T-cell (primary cell): Measurements from ENCODE around the gene SEC62. TPM values are rescaled to one million over a fixed set of nuclear protein-coding genes. Genes with fewer than 3 reads are reported as not detected.

Experiments used
- ATAC-seq, 4 experiments: fragments of 200-7000 bp in 3 of 4; fragments of 150-1000 bp in 1 of 4; cut with Tn5 transposase; replicated peaks in 1 of 4; 1 replicate in 3 of 4; 2 replicates in 1 of 4; pipeline ENCODE4 v1.10.0; 2021; ENCODE audit warnings: moderate library complexity in 3 of 4, mild to moderate bottlenecking in 2 of 4, moderate number of reproducible peaks in 1 of 4
- CTCF ChIA-PET, 2 donors: fragments of 300-600 bp; sonication (Branson Sonifier 250); formaldehyde crosslinking; loops; one replicate each; lab custom pipeline; 2022; ENCODE audit warnings: antibody characterized with exemption in 2 of 2; lab: Charles Lee
- POLR2A ChIA-PET, 2 donors: fragments of 300-600 bp; sonication (Branson Sonifier 250); formaldehyde crosslinking; loops; one replicate each; lab custom pipeline; 2022; ENCODE audit warnings: antibody characterized with exemption in 2 of 2; lab: Charles Lee
- DNase-seq, 35 experiments: peaks; one replicate each; pipeline versions ENCODE4 v3.0.0 to v3.0.0-alpha.2; 2013 to 2023
- H3K27ac ChIP-seq: one replicate; pipeline ENCODE4 v1.5.1; 2013; ENCODE audit warnings: low read length
- H3K27me3 ChIP-seq, 2 experiments: replicated peaks in 1 of 2; 1 replicate in 1 of 2; 2 replicates in 1 of 2; pipeline versions ENCODE4 v1.6.1 to v1.7.0; 2013; ENCODE audit warnings: low read length in 1 of 2, mixed read lengths in 1 of 2; ENCODE audit not compliant: control insufficient read depth in 2 of 2, insufficient read depth in 2 of 2; ENCODE audit errors: extremely low read depth in 1 of 2
- H3K36me3 ChIP-seq, 2 donors: 1 replicate in 1 of 2; 2 replicates in 1 of 2; pipeline versions ENCODE4 v1.6.1 to v1.7.0; 2013; ENCODE audit warnings: low read length in 1 of 2; ENCODE audit not compliant: control insufficient read depth in 2 of 2, insufficient read depth in 1 of 2; ENCODE audit errors: extremely low read depth in 1 of 2
- H3K4me1 ChIP-seq, 2 experiments: 1 replicate in 1 of 2; 2 replicates in 1 of 2; pipeline versions ENCODE4 v1.6.1 to v1.7.0; 2013; ENCODE audit warnings: low read length in 2 of 2, mixed read lengths in 1 of 2; ENCODE audit not compliant: insufficient read depth in 2 of 2, control insufficient read depth in 1 of 2; ENCODE audit errors: extremely low read depth in 1 of 2
- H3K4me3 ChIP-seq, 2 donors: 1 replicate in 1 of 2; 2 replicates in 1 of 2; pipeline versions ENCODE4 v1.5.1 to v1.7.0; 2013; ENCODE audit warnings: mild to moderate bottlenecking in 2 of 2, low read length in 1 of 2, moderate library complexity in 1 of 2; ENCODE audit not compliant: control insufficient read depth in 1 of 2; ENCODE audit errors: extremely low read depth in 1 of 2
- H3K9me3 ChIP-seq: 2 replicates; pipeline ENCODE4 v1.7.0; 2013
- H3K27ac Mint-ChIP-seq, 2 donors: one replicate each; pipeline ENCODE4 v1.8.0; 2020 to 2021; ENCODE audit warnings: mild to moderate bottlenecking in 2 of 2, mixed read lengths in 2 of 2
- H3K27me3 Mint-ChIP-seq, 2 donors: one replicate each; pipeline ENCODE4 v1.8.0; 2021 to 2022; ENCODE audit warnings: mixed read lengths in 2 of 2
- H3K36me3 Mint-ChIP-seq: one replicate; pipeline ENCODE4 v1.8.0; 2021; ENCODE audit warnings: mixed read lengths
- H3K4me1 Mint-ChIP-seq, 3 donors: one replicate each; pipeline ENCODE4 v1.8.0; 2020 to 2022; ENCODE audit warnings: mixed read lengths in 3 of 3, mild to moderate bottlenecking in 1 of 3
- H3K4me3 Mint-ChIP-seq, 3 donors: one replicate each; pipeline ENCODE4 v1.8.0; 2020 to 2022; ENCODE audit warnings: mild to moderate bottlenecking in 3 of 3, mixed read lengths in 3 of 3, moderate library complexity in 3 of 3
- H3K9me3 Mint-ChIP-seq, 3 donors: one replicate each; pipeline ENCODE4 v1.8.0; 2020 to 2022; ENCODE audit warnings: mixed read lengths in 3 of 3
- WGBS: methylation state at CpG from one replicate; pipeline ENCODE4 v1.1.5; 2013; ENCODE audit warnings: missing lambda C conversion rate; ENCODE audit not compliant: insufficient coverage; 5-methylcytosine and 5-hydroxymethylcytosine counted together
- total RNA-seq, 35 experiments: library from RNA in 6 of 35; stranded (reverse) in 6 of 35; fragments of 120-200 nt in 1 of 35; gene quantifications; one replicate each; pipeline versions ENCODE4 v1.2.1 to v1.2.4 and lab custom pipeline; 2013 to 2026

Gene SEC62
- 10 to 100 TPM; 95.0 to 99.9 (median 97.2) TPM for total RNA-seq
- total RNA-seq (2013), result 73.6 TPM
- total RNA-seq (lab: John Stamatoyannopoulos, UW), result 87.6 to 206 (median 142) reads per million in 29 experiments

- POLR2A ChIA-PET, result interaction anchor here (0.6 to 3.0 kb wide), 8 partner anchors 11 to 260 kb away, joined by 3 to 17 read pairs (median 4); no protein-coding TSS in a partner anchor
- Histone ChIP-seq H3K27me3 (no peaks in the 10 kb centered on the region), H3K4me3 (peak within 1 kb of the TSS; percentile 83 to 98), H3K4me1 (peaks cover 22 to 24% of the 10 kb centered on the region in 2 experiments), H3K9me3 (no peaks in the 10 kb centered on the region), H3K36me3 (peaks cover 0 to 8% of the 10 kb centered on the region in 2 donors), H3K27ac (peak within 1 kb of the TSS; percentile 96)
- H3K27me3 Mint-ChIP-seq, result no peaks in the 10 kb centered on the region
- H3K4me1 Mint-ChIP-seq, result peaks cover 60 to 74% (median 70%) of the 10 kb centered on the region in 3 donors
- H3K4me3 Mint-ChIP-seq, result peak within 1 kb of the TSS; percentile 93 to 98 (median 95)
- WGBS, result 0% methylated on average over 15 of the region's 37 CpGs
- H3K36me3 Mint-ChIP-seq, result peaks cover 3% of the 10 kb centered on the region
- DNase-seq (peak; percentile 85 to 97 (median 93)), ATAC-seq (peak; percentile 92 to 95 (median 93))
- CTCF ChIA-PET, result interaction anchor here (0.6 to 2.0 kb wide), 10 partner anchors 11 to 206 kb away, joined by 3 to 8 read pairs (median 4); partner anchors contain the start of genes ACTRT3 (in 1 of the 2) and MYNN (in 1 of the 2)
- no peaks in the 10 kb centered on the region for H3K9me3 Mint-ChIP-seq
- H3K27ac Mint-ChIP-seq, result peak within 1 kb of the TSS; percentile 97 to 98
Observed at GRCh38 chr3:169966428-169966950, at the start of gene SEC62. SEC62 (plus strand) TSS chr3:169966807; CDS start chr3:169966823, 16 bp downstream.

- H3K4me3 Mint-ChIP-seq, result no peak overlapping the region
- H3K27ac ChIP-seq, result no peak overlapping the region
- no peaks in the 10 kb centered on the region for H3K36me3 Mint-ChIP-seq
- H3K9me3 Mint-ChIP-seq, result no peaks in the 10 kb centered on the region
- H3K4me1 Mint-ChIP-seq, result no peaks in the 10 kb centered on the region
- no peaks in the 10 kb centered on the region for H3K9me3 ChIP-seq
- 88% methylated on average over 5 of the region's 8 CpGs for WGBS
- no peaks in the 10 kb centered on the region for H3K36me3 ChIP-seq
- CTCF ChIA-PET, result interaction anchor here in 1 of 2 donors (0.6 kb wide), 1 partner anchor 166 kb away, joined by 4 read pairs; no protein-coding TSS in a partner anchor
- H3K4me3 ChIP-seq, result no peak overlapping the region
- H3K27ac Mint-ChIP-seq, result no peak overlapping the region
- peaks cover 4% of the 10 kb centered on the region in 2 donors for H3K27me3 Mint-ChIP-seq
- POLR2A ChIA-PET, result interaction anchor here in 1 of 2 donors (0.6 kb wide), 2 partner anchors 40 to 434 kb away, joined by 3 to 4 read pairs; no protein-coding TSS in a partner anchor
- no peaks in the 10 kb centered on the region for H3K27me3 ChIP-seq
- H3K4me1 ChIP-seq, result no peaks in the 10 kb centered on the region
- DNase-seq, result no peak
- ATAC-seq, result no peak
Observed at GRCh38 chr3:169923189-169923588, 43.4 kb upstream of the SEC62 start.

GRCh38 chr3:169923831-169924230 is 42.8 kb upstream of the SEC62 start:
- Histone ChIP-seq H3K9me3 (no peaks in the 10 kb centered on the region), H3K36me3 (no peaks in the 10 kb centered on the region), H3K4me3 (no peak overlapping the region), H3K27ac (no peak overlapping the region), H3K4me1 (no peaks in the 10 kb centered on the region), H3K27me3 (no peaks in the 10 kb centered on the region)
- no peak overlapping the region for H3K4me3 Mint-ChIP-seq
- ChIA-PET POLR2A (no interaction called here), CTCF (no interaction called here)
- no peak for DNase-seq
- H3K9me3 Mint-ChIP-seq, result no peaks in the 10 kb centered on the region
- no peaks in the 10 kb centered on the region for H3K4me1 Mint-ChIP-seq
- ATAC-seq, result no peak
- no peak overlapping the region for H3K27ac Mint-ChIP-seq
- H3K36me3 Mint-ChIP-seq, result no peaks in the 10 kb centered on the region
- 43% methylated on average over 1 of the region's 1 CpG for WGBS
- peaks cover 4% of the 10 kb centered on the region in 2 donors for H3K27me3 Mint-ChIP-seq

- WGBS, result 80% methylated on average over 1 of the region's 3 CpGs
- no peak overlapping the region for H3K4me3 Mint-ChIP-seq
- POLR2A ChIA-PET, result no interaction called here
- Histone ChIP-seq H3K4me3 (no peak overlapping the region), H3K36me3 (no peaks in the 10 kb centered on the region), H3K9me3 (no peaks in the 10 kb centered on the region), H3K27me3 (peaks cover 0 to 4% of the 10 kb centered on the region in 2 experiments), H3K4me1 (no peaks in the 10 kb centered on the region), H3K27ac (no peak overlapping the region)
- H3K36me3 Mint-ChIP-seq, result no peaks in the 10 kb centered on the region
- H3K4me1 Mint-ChIP-seq, result peaks cover 0 to 6% (median 0%) of the 10 kb centered on the region in 3 donors
- CTCF ChIA-PET, result interaction anchor here in 1 of 2 donors (0.7 kb wide), 2 partner anchors 47 to 225 kb away, joined by 4 read pairs; no protein-coding TSS in a partner anchor
- H3K27ac Mint-ChIP-seq, result peak overlapping the region in 1 of 2 donors; percentile 12
- no peaks in the 10 kb centered on the region for H3K9me3 Mint-ChIP-seq
- H3K27me3 Mint-ChIP-seq, result peaks cover 4 to 19% of the 10 kb centered on the region in 2 donors
- ATAC-seq, result peak in 2 of 4 experiments; percentile 38 to 59
- peak in 3 of 35 experiments; percentile 3 to 15 (median 12) for DNase-seq
Observed at GRCh38 chr3:169929830-169930519, 36.6 kb upstream of the SEC62 start.

- Mint-ChIP-seq H3K36me3 (no peaks in the 10 kb centered on the region), H3K27me3 (peaks cover 9 to 23% of the 10 kb centered on the region in 2 donors), H3K4me3 (no peak overlapping the region), H3K9me3 (no peaks in the 10 kb centered on the region), H3K4me1 (peaks cover 0 to 6% (median 0%) of the 10 kb centered on the region in 3 donors), H3K27ac (no peak overlapping the region)
- POLR2A ChIA-PET, result no interaction called here
- Histone ChIP-seq H3K36me3 (no peaks in the 10 kb centered on the region), H3K27me3 (peaks cover 0 to 4% of the 10 kb centered on the region in 2 experiments), H3K9me3 (no peaks in the 10 kb centered on the region), H3K4me3 (no peak overlapping the region), H3K27ac (no peak overlapping the region), H3K4me1 (no peaks in the 10 kb centered on the region)
- WGBS, result 93% methylated on average over 3 of the region's 3 CpGs
- ATAC-seq (no peak), DNase-seq (no peak)
- CTCF ChIA-PET, result interaction anchor here in 1 of 2 donors (0.6 kb wide), 1 partner anchor 30 kb away, joined by 3 read pairs; no protein-coding TSS in a partner anchor
Observed at GRCh38 chr3:169930843-169931242, 35.8 kb upstream of the SEC62 start.
